ENCODE measurements around the gene AKAP13.

DNA sequence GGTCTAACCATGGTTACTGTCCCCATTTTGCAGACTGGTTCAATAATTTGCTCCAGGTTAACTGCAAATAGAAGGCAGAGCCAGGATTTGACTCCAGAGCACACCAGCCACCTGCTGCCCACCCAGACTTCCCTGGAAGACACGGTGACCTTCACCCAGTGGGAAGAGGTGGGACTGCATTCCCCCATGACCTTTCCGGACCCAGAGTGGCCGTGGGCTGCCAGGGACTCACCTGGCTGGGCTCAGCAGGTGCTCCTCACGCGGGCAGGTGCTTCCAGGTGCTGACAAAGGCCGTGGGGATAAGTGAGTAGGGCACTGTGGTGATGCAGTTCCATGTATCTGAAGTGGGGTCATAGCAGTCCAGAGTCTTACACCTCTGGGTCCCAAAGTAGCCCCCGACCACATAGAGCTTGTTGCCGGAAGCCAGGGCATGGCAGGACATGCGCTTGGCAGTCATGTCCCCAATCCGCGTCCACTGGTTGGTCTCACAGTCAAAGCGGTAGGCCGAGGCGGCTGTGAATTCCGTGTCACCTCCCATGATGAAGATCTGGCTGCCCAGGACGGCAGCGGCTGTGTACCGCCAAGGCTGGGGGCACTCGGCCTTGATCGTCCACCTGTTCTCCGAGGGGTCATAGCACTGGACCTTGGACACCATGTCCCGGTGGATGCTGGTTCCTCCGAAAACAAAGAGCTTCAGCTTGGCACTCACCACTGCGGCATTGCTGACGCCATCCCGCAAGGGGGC, 387.6 kb downstream of the AKAP13 start:
- TF ChIP-seq, protein P1, sequence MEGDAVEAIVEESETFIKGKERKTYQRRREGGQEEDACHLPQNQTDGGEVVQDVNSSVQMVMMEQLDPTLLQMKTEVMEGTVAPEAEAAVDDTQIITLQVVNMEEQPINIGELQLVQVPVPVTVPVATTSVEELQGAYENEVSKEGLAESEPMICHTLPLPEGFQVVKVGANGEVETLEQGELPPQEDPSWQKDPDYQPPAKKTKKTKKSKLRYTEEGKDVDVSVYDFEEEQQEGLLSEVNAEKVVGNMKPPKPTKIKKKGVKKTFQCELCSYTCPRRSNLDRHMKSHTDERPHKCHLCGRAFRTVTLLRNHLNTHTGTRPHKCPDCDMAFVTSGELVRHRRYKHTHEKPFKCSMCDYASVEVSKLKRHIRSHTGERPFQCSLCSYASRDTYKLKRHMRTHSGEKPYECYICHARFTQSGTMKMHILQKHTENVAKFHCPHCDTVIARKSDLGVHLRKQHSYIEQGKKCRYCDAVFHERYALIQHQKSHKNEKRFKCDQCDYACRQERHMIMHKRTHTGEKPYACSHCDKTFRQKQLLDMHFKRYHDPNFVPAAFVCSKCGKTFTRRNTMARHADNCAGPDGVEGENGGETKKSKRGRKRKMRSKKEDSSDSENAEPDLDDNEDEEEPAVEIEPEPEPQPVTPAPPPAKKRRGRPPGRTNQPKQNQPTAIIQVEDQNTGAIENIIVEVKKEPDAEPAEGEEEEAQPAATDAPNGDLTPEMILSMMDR (CRISPR knock-in tag; IDR thresholded peaks at IDR 0.05): no peak
- TF ChIP-seq ZFP36 (IDR thresholded peaks at IDR 0.05; ENCODE audit: borderline replicate concordance, low read depth, low read length, partially characterized antibody) (no peak), SCMH1 (CRISPR knock-in tag; IDR thresholded peaks at IDR 0.05; ENCODE audit: borderline replicate concordance) (no peak)
- TF ChIP-seq, protein P2, sequence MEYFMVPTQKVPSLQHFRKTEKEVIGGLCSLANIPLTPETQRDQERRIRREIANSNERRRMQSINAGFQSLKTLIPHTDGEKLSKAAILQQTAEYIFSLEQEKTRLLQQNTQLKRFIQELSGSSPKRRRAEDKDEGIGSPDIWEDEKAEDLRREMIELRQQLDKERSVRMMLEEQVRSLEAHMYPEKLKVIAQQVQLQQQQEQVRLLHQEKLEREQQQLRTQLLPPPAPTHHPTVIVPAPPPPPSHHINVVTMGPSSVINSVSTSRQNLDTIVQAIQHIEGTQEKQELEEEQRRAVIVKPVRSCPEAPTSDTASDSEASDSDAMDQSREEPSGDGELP (IDR thresholded peaks at IDR 0.05; ENCODE audit: borderline replicate concordance, low read depth): no peak
- TF ChIP-seq, protein P3, sequence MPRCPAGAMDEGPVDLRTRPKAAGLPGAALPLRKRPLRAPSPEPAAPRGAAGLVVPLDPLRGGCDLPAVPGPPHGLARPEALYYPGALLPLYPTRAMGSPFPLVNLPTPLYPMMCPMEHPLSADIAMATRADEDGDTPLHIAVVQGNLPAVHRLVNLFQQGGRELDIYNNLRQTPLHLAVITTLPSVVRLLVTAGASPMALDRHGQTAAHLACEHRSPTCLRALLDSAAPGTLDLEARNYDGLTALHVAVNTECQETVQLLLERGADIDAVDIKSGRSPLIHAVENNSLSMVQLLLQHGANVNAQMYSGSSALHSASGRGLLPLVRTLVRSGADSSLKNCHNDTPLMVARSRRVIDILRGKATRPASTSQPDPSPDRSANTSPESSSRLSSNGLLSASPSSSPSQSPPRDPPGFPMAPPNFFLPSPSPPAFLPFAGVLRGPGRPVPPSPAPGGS (CRISPR knock-in tag; IDR thresholded peaks at IDR 0.05): no peak
